GM19035 (cell line): Measurements from ENCODE around the gene TNRC6A.

Experiments used
- ATAC-seq: cut with Tn5 transposase; IDR thresholded peaks from one replicate; pipeline ENCODE4 v1.9.1; 2021; ENCODE audit not compliant: unreplicated experiment

The TNRC6A gene

DNA sequence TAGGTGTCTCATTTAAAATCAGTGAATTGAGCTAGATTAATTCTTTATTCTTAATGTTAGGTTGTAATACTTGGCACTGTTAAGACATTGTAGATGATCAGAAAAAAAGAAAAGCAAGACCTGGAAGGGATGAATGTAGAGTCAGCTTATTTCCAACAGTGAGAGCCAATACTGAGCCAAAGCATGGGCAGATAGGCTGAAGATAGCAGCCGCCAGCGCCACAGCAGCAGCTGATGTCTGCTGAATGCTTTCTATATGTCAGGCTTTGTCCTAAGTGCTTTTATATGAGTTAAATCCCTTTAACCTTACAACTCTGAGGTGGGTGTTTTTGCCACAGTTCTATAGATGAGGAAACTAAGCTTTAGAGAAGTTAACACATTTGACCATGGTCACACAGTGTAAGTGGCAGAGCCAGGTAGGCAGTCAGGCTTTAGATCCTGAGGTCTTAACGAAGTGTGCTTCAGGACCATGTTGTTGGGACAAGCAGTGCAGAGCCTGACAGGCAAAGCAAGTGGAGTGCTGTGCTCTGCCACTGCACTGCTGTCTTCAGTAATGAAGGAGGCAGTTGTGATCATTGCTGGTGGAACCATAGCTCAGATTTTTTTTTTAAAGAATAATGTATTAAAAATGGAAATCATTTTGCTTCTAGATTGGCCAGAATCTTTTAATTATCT lies 25.9 kb downstream of the TNRC6A start:
- ATAC-seq: no peak

DNA sequence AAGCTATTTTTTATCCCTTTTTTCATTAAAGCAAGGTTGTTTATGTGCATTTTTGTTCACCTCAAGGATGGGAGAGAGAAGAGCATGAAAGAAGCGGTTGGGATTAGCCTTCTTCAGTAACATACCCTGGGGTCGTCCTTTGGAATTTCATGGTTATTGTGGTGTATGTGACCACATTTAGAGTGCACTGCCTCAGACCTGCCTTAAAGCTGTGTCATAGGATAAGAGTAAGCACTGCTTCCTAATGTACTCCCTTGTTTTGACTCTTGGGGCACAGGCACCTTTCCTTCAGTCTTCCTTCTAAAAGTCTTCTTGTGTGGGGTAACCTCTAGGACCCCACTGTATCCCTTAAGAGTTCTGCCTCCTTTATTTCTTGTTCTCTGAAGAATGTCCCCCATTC lies 28.9 kb downstream of the TNRC6A start:
- no peak for ATAC-seq

- ATAC-seq: no peak
Observed at GRCh38 chr16:24759006-24759405, 29.6 kb downstream of the TNRC6A start.

GRCh38 chr16:24761526-24761925 lies 32.1 kb downstream of the TNRC6A start:
- ATAC-seq: no peak

DNA sequence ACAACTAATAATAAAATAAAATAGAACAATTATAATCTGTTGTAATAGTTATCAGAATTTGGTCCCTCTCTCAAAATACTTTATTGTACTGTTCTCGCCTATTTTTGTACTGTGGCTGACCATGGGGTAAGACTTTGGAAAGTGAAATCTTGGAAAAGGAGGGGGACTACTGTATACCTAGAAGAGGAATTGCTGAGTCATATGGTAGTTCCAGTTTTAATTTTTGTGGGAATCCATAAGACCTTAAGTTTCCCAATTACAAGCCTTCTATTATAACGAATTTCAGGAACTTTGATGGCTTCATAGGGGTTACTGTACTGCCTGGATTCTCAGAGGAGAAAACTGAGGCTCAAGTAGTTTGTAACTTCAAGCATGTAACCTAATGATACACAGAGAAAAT lies 35.5 kb downstream of the TNRC6A start:
- no peak for ATAC-seq

DNA sequence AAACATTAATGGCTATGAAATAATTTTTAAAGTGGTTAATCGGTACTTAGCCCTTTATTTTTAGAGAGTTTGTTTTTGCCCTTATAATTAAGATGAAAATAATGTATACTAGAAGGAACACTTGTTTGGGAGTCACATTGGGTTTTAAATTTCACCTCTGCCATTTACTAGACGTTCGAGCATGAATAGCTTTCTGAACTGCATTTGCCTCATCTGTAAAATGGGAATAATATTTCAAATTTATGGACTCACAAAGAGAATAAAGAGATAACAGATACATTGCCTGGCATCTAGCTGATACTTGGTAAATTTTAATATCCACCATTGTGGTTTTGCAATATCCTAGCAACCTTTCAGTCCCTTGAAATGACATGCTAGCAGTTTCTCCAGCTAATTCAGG lies 36.6 kb downstream of the TNRC6A start:
- no peak for ATAC-seq

DNA sequence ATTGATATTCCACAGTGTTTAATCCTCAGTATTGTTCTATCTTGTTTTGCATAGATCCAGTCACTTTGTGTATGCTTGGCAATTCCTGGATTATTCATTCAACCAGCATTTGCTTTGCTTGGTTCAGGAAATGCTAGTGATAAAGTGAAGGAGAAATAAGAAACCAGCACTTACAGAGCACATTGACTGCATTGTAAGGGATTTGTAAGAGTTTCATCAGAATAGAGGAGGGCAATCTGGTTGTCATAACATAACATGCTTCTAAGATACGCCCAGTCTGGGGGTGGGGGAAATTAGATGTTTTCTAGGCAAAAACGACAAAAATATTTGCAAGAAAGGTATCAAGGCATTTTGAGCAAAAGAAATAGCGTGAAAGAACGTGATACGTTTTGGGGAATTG lies 40.4 kb downstream of the TNRC6A start:
- ATAC-seq: no peak

DNA sequence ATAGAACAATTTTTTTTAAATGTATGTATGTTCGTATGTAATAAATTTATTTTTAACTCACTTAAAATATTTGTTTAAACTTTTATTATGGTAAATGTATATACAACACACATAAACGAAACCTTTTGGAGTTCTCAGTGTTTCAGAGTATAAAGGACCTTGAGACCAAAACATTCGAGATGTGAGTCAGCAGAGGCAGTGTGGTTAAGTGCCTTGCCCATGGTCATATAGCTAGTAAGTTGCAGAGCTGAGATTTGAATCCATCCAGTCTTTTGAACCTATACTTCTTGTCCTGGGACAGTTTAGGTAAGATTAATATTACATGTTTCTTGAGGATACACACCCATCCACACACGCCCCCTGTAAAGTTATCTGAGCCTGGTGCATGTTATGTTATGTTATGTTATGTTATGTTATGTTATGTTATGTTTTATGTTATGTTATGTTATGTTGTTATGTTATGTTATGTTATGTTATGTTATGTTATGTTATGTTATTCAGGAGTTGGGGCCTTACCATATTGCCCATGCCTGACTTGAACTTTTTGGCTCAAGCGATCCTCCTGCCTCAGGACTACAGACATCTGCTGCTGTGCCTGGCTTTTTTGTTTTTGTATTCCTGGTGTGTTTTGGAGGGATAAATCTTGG lies 41.8 kb downstream of the TNRC6A start:
- ATAC-seq: no peak

GRCh38 chr16:24771779-24772157 lies 42.3 kb downstream of the TNRC6A start:
- ATAC-seq: no peak

DNA sequence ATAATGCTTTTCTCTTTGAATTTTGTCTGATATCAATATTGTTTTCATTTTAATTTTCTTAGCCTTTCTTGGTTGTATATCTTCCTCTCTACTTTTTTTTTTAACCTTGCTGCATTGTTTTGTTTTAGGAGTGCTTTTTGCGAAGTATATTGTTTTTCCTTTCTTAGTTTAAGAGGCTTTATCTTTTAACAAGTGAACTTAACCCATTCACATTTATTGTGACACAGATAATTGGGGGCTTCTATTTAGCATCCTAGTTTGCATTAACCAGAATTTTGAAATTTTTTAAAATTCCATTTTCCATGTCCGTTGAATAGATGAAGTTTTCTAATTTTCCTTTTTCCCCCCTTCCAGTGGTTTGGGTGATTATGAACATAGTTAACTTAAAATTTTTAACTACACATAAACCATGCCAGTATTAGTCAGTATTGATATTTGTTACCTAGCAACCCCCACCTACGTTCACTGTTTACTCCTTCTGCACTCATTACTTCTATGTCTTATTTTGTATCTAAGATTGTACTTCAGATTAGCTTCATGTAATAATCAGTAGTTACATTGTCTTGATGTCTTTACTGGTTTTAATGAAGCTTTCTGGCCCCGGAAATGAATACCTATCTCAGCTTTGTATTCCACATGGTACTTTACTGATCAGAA lies 44.4 kb downstream of the TNRC6A start:
- ATAC-seq: no peak

GRCh38 chr16:24774510-24774909 lies 45.1 kb downstream of the TNRC6A start:
- ATAC-seq: no peak

DNA sequence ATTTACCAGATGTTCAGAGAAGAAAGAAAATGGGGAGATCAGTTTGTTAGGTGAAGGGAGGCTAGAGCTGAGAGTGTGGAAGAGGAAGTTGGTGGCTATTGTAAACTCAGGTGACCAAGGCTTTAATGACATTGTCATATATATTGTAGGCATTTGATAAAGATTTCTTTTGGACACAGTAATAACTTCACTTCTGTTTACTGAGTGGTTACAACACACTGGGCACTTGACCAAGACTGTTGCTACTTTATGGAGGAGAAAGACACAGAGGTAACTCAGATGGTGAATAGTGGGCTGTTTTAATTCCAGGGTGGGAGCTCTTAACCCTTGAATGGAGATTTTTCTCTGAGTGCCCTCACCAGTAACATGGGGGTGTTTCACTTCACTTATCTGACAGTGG lies 46.0 kb downstream of the TNRC6A start:
- no peak for ATAC-seq

- no peak for ATAC-seq
Observed at GRCh38 chr16:24776501-24777220, 47.2 kb downstream of the TNRC6A start.

GRCh38 chr16:24778671-24779070 lies 49.2 kb downstream of the TNRC6A start:
- ATAC-seq: no peak

DNA sequence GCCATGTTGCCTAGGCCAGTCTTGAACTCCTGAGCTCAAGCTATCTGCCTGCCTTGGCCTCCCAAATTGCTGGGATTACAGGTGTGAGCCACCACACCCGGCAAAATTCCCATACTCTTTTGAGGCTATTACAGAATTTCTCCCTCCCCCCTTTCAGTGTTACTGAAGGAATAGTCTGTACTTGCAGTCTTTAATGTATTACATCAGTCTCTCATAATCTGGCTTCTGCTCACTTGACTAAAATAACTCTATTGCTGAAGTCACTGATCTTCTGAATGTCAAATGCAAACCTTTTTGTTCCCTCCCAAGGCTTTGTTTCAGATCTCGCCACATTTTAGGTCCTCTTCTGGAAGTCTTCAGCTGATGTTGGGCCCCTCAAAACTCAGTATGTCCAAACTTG lies 51.8 kb downstream of the TNRC6A start:
- no peak for ATAC-seq

DNA sequence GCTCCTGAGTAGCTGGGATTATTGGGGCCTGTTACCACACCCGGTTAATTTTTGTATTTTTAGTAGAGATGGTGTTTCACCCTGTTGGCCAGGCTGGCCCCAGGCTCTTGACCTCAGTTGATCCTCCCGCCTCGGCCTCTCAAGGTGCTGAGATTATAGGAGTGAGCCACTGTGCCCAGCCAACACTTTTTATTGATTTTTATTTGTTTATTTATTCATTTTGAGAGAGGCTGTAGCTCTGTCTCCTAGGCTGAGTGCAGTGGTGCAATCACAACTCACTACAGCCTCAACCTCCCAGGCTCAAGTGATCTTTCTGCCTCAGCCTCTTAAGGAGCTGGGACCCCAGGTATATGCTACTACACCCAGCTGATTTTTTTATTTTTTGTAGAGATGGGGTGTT lies 54.7 kb downstream of the TNRC6A start:
- ATAC-seq: no peak

- ATAC-seq: no peak
Observed at GRCh38 chr16:24789881-24790280, 60.4 kb downstream of the TNRC6A start.

GRCh38 chr16:24800586-24800985 lies 71.1 kb downstream of the TNRC6A start:
- ATAC-seq: no peak

- no peak for ATAC-seq
Observed at GRCh38 chr16:24801761-24802302, 72.4 kb downstream of the TNRC6A start.

GRCh38 chr16:24805484-24805883 lies 76.0 kb downstream of the TNRC6A start:
- ATAC-seq: no peak

DNA sequence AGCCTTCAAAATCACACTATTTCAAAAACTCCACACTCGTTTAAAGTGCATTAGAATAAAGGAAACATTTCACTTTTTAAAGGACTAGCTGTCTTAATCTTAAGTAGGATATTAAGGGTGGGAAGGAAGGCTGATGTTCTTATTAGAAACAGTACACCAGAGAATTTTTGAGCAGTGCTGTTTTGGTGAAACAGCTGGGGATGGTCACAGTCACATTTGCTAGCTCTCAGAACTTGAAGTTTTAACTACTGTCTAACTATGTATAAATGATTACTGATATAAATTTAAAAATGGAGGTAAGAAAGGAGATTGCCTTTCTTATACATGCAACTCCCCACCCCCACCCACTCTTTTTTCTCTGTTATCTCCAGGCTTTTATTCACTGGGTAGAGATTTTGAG lies 77.8 kb downstream of the TNRC6A start:
- ATAC-seq: no peak
